Stimulated activated CD8-positive, alpha-beta memory T cell treated with anti-CD3 and anti-CD28 coated beads, Interleukin-15, amount 100 ng/mL, for 24 hours (primary cell): ENCODE data around the gene FAM221B.

Source experiments
- DNase-seq: peaks from one replicate; pipeline ENCODE4 v3.0.0-alpha.2; 2020; ENCODE audit warnings: low read depth

Gene FAM221B

DNA sequence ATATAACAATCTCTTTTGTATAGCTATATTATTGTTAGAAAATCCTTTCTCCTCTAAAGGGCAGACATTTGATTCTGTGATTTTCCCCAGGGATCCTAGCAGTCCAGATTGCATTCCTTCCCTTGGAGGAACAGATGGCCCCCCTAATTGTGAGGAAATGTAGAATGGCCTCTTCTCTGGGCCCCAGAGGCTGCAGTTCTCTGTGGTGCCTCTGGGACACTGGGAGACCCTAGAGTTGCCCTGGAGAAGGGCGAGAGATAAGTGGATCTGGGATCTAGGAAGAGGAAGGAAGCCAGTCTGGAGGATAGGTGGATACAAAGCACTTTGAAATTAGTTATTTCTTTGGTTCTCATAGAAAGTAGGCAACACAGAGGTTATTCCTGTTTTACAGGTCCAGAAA is 11.8 kb downstream of the FAM221B start:
- no peak for DNase-seq

DNA sequence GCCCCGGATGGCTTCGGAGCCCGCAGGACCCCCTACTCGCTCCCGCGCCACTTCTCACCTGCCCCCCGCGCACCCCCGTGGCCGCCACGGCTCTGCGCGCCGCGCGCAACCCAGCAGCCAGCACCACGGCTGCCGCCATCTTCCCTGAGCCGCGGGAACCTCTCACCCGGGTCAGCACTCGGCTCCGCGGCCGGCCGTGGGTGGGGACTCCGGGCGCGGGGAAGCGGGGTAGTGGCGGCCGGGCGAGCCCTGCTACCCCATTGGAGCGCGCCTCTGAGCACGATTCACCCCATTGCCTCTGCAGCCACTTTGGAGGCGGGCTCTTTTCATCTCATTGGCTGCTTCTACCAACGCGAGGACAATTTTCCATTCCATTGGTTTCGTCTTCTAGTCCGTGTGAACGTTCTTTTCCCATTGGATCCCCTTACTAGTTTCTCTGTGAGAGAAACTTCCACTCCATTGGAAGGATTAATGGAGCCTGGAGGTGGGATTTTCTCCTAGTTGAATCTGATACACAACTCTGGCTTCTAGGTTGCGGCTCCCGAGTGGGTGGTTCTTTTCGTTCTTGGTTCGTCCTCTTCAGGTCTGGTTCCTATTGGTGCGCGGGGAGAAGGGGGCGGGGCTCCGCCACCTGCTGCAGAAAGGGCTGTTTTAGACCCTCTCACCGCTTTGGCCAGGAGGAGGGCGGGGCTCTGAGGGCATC is 13.5 kb downstream of the FAM221B start, which contains the start of gene HINT2:
HINT2 (minus strand) TSS at position 202 of the 703 bp plus-strand sequence; CDS start at position 139, 63 bp downstream.
- peak; percentile 90 for DNase-seq

DNA sequence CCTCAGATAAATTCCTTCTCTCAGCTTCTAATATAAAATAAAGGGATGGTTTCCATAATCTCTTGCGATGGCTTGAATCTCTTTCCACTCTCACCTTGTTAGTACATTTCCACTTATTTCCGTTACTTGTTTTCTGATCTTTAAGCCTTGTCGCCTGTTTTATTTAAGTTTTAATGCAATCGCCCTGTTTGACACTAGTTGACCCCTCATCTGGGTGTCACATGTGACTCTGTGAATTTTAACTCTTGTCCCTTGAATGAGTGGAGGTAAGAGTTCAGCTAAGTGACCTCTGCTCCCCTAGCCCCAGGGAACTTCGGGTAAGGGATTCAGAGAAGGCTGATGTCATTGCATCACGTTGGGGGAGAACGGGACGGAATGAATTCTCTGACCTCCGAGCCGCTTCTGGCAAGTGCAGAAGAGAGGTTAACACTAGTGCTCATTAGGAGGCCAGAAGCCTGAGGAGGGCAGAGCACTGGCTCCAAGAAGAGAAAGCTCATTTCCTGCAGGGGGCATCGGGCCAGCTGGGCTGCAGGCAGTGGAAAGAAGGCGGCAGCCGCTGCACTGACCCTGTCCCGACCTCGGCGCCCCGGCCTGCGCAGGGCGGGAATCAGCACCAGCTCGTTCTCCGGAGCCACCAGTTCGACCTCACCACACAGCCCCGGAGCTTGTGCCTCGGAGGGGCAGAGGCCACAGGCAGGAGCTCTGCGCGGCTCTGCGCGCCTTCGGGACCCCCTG is 14.3 kb downstream of the FAM221B start:
- no peak for DNase-seq

DNA sequence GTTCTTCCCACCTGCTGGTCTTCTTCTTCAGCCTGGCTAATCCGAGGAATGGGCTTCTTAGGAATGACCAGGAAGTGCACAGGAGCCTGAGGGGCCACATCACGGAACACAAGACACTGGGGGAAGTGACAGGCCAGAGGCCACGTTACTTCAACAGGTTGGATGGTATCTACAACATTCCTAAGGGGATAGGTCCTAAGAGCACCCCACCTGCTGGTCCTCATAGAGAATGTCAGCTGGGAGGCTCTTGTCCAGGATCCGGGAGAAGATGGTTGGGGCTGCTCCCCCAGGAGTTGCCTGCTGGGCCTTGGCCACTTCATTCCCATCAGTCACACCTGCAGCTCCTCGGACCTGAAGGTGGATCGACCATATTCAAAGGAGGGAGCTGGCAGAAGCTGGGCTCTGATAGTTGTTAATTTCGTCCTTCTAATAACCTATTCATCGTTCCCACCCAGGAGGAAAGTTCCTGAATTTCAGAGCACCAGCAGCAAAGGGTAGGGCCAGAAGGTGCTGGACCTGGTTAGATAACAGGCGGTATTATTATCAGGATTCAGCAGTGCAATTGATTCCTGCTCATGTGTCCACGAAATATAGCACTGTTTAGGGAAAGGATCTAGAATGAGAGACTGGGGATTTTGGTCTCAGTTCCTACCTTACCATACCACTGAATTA is 15.0 kb downstream of the FAM221B start:
- DNase-seq: no peak

DNA sequence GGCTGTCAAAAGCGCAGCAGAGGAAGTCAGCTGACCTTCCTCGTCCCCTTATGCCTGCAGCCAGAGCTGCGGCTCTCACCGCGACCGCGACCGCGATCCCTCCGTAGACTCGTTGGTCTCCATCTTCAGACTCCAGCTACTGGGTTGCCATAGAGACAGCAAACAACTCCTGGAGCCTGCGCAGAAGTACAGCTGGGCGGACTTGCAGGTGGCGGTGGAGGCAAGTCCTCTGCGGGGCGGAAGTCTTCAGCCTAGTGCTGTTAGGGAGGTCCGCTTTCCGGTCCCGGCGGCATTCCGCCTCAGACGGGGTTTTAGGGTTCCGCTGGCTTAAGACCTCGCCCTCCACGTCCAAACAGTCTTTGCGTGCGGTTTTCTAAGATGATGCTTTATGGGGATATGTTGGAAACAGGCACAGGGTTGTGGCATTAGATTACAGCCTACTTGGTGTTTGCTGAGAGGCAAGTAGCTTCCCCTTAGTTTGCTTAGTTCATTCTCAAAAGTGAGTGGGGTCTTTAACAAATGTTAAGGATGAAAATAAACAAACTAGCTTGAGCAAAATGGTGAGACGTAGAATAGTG is 16.4 kb downstream of the FAM221B start, which contains the start of gene SPAG8:
SPAG8 (minus strand) TSS at position 238 of the 578 bp plus-strand sequence; CDS start at position 123, 115 bp downstream.
- DNase-seq: peak; percentile 74

DNA sequence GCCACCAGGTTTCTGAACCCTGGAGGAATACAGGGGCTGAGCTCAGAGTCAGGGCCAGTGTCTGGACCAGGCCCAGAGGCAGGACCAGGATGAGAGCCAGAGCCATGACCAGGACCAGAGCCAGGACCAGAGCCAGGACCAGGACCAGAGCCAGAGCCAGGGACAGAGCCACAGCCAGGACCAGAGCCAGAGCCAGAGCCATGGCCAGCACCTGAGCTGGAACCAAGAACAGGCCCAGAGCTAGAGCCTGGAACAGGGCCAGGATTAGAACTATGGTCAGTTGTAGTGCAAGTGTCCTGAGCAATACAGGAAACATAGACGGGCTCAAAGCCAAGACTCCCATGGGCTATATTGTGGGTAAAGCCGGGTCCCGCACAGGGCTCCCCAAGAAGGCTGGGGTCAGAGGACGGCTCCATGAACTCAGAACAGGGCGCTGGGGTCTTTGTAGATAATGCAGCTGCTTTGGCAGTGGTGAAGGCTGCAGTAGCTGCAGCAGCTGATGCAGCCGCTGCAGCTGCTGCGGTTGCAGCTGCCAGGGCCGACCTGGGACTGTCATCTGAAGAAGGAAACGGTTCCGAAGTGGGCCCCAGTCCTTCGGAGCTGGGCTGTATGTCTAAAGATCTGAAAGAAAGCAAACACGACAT is 17.0 kb downstream of the FAM221B start:
- DNase-seq: no peak

DNA sequence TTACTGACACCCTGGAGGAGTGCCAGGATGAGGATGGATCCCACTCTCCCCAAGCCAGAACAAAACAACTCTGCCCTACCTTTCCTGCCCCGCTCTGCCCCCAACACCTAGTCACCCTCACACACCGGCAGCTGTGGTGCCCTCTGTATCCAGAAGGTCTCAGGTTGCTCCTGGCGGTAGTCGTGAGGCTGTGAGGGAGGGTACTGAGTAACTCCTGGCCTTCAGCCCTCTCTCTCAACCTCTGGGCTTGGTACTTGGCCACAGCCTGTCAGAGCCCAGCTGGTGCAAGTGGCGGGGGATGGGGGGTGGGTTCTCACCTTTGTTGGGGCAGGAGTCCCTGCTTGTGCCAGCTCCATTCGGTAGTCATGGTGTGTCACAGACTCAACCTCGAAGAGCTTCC is 18.4 kb downstream of the FAM221B start:
- no peak for DNase-seq

DNA sequence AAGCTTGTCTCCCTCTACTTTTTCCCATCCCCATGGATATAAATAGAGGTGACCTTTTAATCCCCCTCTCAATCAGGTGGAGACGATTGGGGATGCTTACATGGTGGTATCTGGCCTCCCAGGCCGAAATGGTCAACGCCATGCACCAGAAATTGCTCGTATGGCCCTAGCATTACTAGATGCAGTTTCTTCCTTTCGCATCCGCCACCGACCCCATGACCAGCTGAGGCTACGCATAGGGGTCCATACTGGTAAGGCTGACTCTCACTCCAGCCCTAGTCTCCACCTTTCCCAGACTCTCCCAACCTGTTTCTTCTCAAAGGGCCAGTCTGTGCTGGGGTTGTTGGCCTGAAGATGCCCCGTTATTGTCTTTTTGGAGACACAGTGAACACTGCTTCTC is 20.1 kb downstream of the FAM221B start:
- DNase-seq: no peak

DNA sequence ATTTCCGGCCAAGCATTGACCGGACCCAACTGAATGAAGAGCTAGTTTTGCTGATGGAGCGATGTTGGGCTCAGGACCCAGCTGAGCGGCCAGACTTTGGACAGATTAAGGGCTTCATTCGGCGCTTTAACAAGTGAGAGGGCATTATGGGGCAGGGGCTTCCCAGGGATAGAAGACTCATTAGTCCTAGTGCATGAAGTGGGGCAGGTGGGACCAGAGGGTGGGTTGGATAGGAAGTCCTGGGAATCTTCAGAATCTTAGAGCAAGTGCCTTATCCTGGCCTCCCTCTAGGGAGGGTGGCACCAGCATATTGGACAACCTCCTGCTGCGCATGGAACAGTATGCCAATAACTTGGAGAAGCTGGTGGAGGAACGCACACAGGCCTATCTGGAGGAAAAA is 22.4 kb downstream of the FAM221B start:
- DNase-seq: no peak

DNA sequence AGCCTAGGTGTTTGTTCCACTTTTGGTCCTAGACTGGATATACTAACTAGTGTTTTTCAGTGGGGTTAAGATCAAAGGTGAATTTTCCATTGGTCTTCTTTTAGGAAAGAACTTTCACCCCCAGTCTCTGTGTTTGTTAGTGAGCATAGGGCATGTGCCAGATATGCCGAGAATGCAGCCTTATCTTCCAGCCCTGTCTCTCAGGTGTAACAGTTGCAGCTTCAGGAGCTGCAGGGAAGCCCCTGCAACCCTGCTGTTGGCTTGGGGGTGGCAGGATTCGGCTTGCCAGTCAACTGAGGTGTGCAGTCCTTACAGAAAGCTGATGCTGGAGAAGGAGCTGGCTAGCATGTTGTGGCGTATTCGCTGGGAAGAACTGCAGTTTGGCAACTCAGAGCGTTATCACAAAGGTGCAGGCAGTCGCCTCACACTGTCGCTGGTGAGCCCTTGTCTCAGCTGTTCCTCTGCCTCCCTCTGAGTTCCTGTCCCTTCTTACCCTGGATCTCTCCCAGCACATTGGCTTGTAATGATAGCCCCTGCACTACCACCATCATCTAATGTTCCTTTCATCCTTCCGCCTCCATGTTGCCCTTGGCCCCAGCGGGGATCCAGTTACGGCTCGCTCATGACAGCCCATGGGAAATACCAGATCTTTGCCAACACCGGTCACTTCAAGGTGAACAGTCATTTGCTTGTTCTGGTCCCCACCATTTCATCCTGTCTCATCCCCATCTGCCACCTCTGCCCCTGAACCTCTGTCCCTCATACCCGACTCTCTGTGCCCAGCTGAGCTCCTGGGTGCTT is 27.0 kb downstream of the FAM221B start:
- no peak for DNase-seq

DNA sequence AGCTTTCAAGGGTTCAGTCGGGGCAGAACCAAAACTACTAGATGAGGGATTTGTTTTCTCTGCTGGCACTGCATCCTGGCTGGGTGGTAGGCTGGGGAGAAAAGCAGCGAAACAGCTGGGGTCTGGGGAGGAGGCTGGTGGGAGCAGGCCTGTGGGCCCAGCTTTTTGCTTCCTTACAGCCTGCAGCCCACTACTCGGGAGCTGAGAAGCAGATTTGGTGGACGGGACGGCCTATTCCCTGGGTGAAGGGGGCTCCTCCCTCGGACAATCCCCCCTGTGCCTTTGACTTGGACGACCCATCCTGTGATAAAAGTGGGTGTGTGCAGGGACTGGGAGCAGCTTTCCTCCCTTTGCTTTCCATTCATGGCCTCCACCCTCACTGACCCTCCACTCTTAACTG is 28.0 kb downstream of the FAM221B start:
- no peak for DNase-seq

DNA sequence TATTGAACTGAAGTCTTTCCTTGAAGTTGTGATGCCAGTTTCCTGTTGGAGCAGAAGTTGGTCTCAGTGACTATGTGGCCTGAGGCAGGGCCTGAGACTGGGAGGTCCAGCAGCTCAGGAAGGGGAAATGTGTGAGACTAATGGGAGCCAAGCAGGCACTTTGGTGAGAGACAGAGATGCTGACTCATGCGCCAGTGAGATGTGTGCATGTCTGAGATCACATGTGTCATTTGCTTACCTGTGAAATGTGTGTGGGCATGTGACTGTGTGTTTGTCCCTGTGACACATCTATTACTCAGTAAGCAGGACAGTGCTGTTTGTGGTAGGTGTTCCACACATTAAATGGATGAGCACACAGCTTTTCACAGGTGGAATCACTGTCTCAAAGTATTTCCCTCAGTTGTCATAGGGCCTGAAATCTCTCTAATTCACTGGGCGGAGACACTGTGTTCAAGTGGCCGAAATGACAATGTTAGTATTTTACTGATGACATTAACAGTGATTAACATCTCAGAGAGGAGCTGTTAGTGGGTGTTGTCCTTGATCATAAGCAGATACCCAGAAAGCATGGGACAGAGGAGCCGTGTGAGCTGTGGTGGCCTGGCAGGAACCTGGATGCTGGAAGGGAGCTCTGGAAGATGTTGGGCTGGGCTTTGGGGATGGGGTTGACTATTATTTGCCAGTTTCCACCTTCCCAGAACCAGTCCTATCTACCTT is 29.7 kb downstream of the FAM221B start:
- DNase-seq: no peak

DNA sequence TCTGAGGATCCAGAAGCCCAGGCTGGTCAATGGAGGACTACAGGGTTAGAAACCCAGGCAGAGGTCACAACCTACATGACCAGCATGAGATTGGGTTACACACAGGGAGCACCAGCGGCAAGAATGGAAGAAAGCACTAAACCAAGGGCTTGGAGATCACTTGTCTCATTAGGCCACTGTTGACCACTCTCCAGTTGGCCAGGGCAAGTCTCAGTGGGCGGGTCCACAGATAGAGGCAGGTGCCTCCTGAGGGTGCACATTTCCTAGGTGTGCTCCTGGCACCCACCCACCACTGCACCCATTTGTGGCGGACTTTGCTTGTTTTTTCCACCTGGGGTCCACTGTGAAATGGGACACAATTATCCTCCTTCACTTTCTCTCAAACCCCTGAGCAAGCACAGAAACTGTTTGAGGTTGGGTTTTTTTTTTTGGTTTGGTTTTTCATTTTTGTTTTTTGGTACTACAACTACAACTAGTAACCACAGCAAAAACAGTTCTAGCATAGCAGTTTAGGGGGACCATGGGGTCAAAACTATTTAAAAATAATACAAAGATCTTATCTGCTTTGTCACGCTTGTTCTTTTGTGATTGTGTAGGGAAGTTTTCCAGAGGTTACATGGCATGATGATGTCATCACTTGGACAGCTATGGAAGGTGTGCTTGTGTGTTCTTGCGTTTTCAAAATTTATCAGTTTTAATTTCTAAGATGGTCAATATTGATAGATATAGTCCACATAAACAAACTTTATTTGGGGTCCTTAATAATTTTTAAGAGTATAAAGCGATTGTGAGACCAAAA is 31.0 kb downstream of the FAM221B start:
- DNase-seq: no peak

DNA sequence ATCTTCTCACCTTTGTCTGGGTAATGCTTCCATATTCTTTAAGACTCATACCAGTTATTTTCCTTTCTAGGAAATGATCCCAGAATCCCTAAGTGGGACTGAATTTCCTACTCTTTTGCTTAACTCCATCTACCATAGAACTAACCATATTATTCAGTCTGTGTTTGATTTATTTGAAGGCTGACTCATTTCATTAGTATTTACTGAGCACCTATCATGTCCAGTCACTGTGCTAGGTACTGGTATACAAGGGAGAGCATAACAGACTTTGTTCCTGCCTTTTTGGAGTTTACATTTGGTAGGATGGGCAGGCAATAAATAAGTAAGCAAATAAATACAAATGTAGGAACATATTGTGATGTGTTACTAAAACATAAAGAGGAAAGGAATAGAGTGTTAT is 32.8 kb downstream of the FAM221B start:
- DNase-seq: no peak

DNA sequence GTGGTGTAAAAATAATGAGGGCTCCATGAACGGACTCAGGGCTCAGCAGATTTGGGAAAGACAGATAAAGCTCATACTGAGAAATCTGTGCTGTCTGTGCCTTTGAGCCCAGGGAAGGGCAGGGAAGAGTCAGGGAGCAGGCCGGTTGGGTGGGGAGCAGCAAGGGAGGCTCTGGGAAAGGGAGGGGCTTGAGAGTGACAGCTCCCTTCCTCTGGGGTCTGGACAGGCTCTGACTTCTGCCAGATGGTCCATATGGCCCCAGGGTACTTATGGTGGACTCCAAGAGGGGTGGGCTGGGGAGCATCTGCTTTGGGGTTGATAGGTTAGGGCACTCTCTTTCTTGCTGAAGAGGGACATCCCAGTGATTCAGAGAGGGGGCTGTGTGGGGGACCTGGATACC is 35.1 kb downstream of the FAM221B start:
- DNase-seq: no peak

DNA sequence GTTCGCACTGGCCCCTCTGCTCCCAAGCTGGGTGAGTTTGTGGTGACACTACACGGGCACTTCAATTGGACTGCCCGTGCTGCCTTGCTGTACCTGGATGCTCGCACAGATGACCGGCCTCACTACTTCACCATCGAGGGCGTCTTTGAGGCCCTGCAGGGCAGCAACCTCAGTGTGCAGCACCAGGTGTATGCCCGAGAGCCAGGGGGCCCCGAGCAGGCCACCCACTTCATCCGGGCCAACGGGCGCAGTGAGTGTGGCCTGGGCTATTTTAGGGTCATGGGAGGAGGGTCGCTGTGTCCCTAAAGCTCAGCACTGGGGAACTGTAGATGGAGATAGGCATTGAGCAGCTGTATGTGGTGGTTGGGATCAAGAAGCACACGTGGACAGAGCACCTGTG is 35.7 kb downstream of the FAM221B start:
- DNase-seq: no peak

DNA sequence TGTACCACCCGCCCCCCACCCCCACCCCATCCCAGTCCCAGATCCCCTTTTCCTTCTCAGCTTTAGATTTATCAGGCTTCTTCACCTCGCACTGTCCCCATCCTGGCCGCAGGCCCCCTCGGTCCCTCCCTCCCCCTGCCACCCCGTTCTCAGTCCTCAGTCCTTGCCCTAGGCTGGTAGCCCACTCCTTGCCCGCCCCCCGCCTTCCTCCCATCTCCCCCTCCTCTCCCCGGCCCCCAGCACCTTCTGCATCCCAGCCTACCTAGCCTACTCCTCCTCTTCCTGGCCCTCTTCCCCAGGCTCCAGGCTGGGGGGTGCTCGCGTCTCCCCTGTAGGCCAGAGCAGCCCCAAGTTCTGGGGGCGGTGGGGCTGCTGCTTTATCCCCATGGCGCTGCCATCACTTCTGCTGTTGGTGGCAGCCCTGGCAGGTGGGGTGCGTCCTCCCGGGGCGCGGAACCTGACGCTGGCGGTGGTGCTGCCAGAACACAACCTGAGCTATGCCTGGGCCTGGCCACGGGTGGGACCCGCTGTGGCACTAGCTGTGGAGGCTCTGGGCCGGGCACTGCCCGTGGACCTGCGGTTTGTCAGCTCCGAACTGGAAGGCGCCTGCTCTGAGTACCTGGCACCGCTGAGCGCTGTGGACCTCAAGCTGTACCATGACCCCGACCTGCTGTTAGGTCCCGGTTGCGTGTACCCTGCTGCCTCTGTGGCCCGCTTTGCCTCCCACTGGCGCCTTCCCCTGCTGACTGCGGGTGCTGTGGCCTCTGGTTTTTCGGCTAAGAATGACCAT is 36.3 kb downstream of the FAM221B start:
- DNase-seq: no peak

DNA sequence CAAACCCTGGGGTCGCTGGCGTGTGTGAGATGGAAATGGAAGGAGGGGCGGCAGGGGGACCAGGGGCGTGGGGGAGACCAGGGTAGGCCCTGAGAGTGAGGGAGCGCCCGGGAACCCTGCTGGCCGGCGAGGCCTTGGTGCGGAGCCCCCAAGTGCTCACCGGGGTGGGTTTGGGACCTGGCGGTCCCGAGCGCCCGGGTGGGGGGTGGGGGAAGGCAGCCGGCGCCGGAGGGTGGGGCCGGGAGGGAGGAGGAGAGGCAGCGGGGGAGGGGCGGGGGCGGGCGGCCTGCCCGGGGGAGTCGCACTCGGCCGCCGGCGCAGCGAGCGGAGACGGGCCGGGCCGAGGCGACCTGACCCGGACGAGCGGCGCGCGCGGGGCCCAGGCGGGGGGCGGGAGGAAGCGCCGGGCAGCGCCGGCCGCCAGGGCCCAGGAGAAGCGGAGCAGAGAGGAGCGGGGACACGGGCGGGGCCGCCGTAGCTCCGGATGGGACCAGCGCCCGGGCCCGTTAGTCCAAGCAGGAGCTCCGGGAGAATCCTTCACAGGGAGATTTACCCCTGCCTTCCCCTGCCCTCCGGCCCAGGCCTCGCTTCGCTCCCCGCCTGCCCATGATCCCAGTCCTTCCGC is 37.1 kb downstream of the FAM221B start, which contains the start of gene NPR2:
NPR2 (plus strand) TSS at position 295 of the 625 bp plus-strand sequence. CDS start 818 bp downstream, outside the sequence.
- no peak for DNase-seq
